ENCODE data around the gene LYPD3. TPM values are rescaled to one million over a fixed set of nuclear protein-coding genes. Genes with fewer than 3 reads are reported as not detected.

Gene LYPD3
- total and polyA plus RNA-seq, 10 of the 15 experiments (the other 5 are each of a cell fraction or from before 2014, with no cell fraction given) = 0.03 to 0.28 (median 0.12) TPM; not detected in 6

GRCh38 chr19:43457809-43458208 is 7.6 kb downstream of the LYPD3 start:
- no peak overlapping the region for H3K9ac ChIP-seq (ENCODE audit: control insufficient read depth, insufficient read depth, low read length)
- ChIA-PET POLR2A (no interaction called here), RAD21 (ENCODE audit: unreplicated experiment) (no interaction called here), CTCF (interaction anchor here (0.6 to 3.1 kb wide), 4 partner anchors 9 to 266 kb away, joined by 4 to 16 read pairs (median 6); no protein-coding TSS in a partner anchor), SMC1A (ENCODE audit: uncharacterized antibody, unreplicated experiment) (interaction anchor here (1.6 to 4.5 kb wide), 2 partner anchors 10 to 63 kb away, joined by 4 to 21 read pairs; no protein-coding TSS in a partner anchor)
- no peak overlapping the region for H3K27ac ChIP-seq (ENCODE audit: control insufficient read depth, insufficient read depth)
- in situ Hi-C loops (cut with MboI) = no loop called here
- no peak overlapping the region for H3K4me3 ChIP-seq
- no peak for ATAC-seq
- no peak for DNase-seq (ENCODE audit: low read depth, low spot score)
- intact Hi-C loops (cut with micrococcal nuclease; ENCODE audit: unreplicated experiment) = no loop called here
- H2AFZ ChIP-seq (ENCODE audit: control insufficient read depth, low read depth, low read length) = no peak overlapping the region
- no peak overlapping the region for H3K4me2 ChIP-seq (ENCODE audit: control insufficient read depth, insufficient read depth)
- H3K36me3 ChIP-seq (ENCODE audit: control insufficient read depth in 2 of 2, insufficient read depth in 2 of 2, low read length in 1 of 2) = no peaks in the 10 kb centered on the region
- no peak for FAIRE-seq
- H3K4me1 ChIP-seq (ENCODE audit: control insufficient read depth, insufficient read depth, low read length) = no peaks in the 10 kb centered on the region
- H3K79me2 ChIP-seq (ENCODE audit: control insufficient read depth, insufficient read depth, low read length) = no peaks in the 10 kb centered on the region
- BruUV-seq (replicated peaks) = no TSS peak
- H3K27me3 ChIP-seq (replicated peaks in 1 of 2; ENCODE audit: control insufficient read depth in 2 of 2, insufficient read depth in 2 of 2, low read length in 1 of 2) = no peaks in the 10 kb centered on the region
- H4K20me1 ChIP-seq (ENCODE audit: control insufficient read depth, insufficient read depth) = no peaks in the 10 kb centered on the region
- H3K9me3 ChIP-seq (replicated peaks; ENCODE audit: control insufficient read depth, insufficient read depth, low read length) = no peaks in the 10 kb centered on the region
- TF ChIP-seq ZBTB11 (CRISPR knock-in tag; IDR thresholded peaks at IDR 0.05) (no peak), CREB1 (IDR thresholded peaks at IDR 0.05; ENCODE audit: low read depth) (no peak), RUNX3 (IDR thresholded peaks at IDR 0.05; ENCODE audit: low read length) (no peak), EZH2 (IDR thresholded peaks at IDR 0.05; ENCODE audit: borderline replicate concordance, control insufficient read depth, low read depth, low read length) (no peak), ZNF207 (IDR thresholded peaks at IDR 0.05; ENCODE audit: borderline replicate concordance) (no peak), POLR2AphosphoS5 (IDR thresholded peaks at IDR 0.05; ENCODE audit: low read length) (no peak), CBFB (IDR thresholded peaks at IDR 0.05; ENCODE audit: low read depth) (no peak), SIN3A (IDR thresholded peaks at IDR 0.05; ENCODE audit: low read depth, low read length) (no peak), ZZZ3 (IDR thresholded peaks at IDR 0.05; ENCODE audit: control insufficient read depth, insufficient read length, low read depth) (no peak), E2F8 (IDR thresholded peaks at IDR 0.05; ENCODE audit: low read depth, partially characterized antibody) (no peak), LARP7 (IDR thresholded peaks at IDR 0.05) (no peak), CEBPB (IDR thresholded peaks at IDR 0.05; ENCODE audit: borderline replicate concordance in 1 of 2, low read depth in 2 of 2, low read length in 2 of 2) (no peak), SREBF2 (IDR thresholded peaks at IDR 0.05; ENCODE audit: low read length) (no peak), MXI1 (IDR thresholded peaks at IDR 0.05; ENCODE audit: low read depth, low read length) (no peak), CTCF (IDR thresholded peaks at IDR 0.05 in 2 of 3, conservative IDR thresholded peaks at IDR 0.05 in 1 of 3; ENCODE audit: control insufficient read depth in 2 of 3, extremely low read depth in 1 of 3, insufficient read depth in 1 of 3, low read depth in 3 of 3, low read length in 3 of 3) (no peak), SIX5 (IDR thresholded peaks at IDR 0.05; ENCODE audit: low read depth, low read length, severe bottlenecking) (no peak), FOXK2 (IDR thresholded peaks at IDR 0.05) (no peak)
- WGBS (ENCODE audit: insufficient coverage, insufficient replicate concordance, low lambda C conversion rate, missing lambda C conversion rate) = 50% methylated on average over 2 of the region's 4 CpGs

Data from GM12878 (cell line).